ENCODE data around the gene GPC2.

DNA sequence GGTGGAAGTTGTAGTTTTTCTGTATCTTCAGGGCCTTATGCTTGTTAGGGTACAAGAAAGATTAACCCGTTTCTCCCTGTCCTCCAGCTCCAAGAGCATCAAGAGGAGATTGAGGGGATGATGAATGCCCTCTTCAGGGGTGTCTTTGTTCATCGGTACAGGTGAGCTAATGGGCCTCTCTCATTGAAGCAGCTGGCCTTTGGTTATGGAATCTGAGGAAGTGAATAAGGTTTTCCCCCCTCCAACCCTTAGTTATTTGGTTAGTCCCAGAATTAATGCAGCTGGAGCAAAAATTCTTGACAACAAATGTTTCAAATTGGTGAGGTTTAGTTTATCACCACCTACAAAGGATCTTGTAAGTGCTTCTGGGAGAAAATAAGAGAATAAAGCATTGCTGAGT, 18.0 kb upstream of the GPC2 start:
- TF ChIP-seq FOS (IDR thresholded peaks at IDR 0.05; ENCODE audit: borderline replicate concordance, insufficient read depth, low read length): no peak
- TF ChIP-seq, protein P1, sequence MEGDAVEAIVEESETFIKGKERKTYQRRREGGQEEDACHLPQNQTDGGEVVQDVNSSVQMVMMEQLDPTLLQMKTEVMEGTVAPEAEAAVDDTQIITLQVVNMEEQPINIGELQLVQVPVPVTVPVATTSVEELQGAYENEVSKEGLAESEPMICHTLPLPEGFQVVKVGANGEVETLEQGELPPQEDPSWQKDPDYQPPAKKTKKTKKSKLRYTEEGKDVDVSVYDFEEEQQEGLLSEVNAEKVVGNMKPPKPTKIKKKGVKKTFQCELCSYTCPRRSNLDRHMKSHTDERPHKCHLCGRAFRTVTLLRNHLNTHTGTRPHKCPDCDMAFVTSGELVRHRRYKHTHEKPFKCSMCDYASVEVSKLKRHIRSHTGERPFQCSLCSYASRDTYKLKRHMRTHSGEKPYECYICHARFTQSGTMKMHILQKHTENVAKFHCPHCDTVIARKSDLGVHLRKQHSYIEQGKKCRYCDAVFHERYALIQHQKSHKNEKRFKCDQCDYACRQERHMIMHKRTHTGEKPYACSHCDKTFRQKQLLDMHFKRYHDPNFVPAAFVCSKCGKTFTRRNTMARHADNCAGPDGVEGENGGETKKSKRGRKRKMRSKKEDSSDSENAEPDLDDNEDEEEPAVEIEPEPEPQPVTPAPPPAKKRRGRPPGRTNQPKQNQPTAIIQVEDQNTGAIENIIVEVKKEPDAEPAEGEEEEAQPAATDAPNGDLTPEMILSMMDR (IDR thresholded peaks at IDR 0.05; ENCODE audit: extremely low read depth in 1 of 2, insufficient read depth in 1 of 2, low read depth in 1 of 2, low read length in 2 of 2): no peak
- no peak for TF ChIP-seq MYC (IDR thresholded peaks at IDR 0.05; ENCODE audit: low read depth, low read length)
- no peak for TF ChIP-seq POLR2AphosphoS5 (IDR thresholded peaks at IDR 0.05; ENCODE audit: insufficient read depth, low read depth, low read length)
- no peak for TF ChIP-seq EZH2 (IDR thresholded peaks at IDR 0.05; ENCODE audit: borderline replicate concordance, low read depth, low read length, severe bottlenecking)
